M059J (cell line): Measurements from ENCODE around the gene OR7A10. TPM values are rescaled to one million over a fixed set of nuclear protein-coding genes. Genes with fewer than 3 reads are reported as not detected.

Experiments used
- DNase-seq: peaks from one replicate; pipeline ENCODE4 v3.0.0-alpha.2; 2012; ENCODE audit warnings: low read depth
- total RNA-seq: library from RNA; depleted of rRNA; stranded (reverse); fragments of >200 nt; shearing (Covaris generic); gene quantifications from 2 replicates; pipeline ENCODE4 v1.2.3, GENCODE V29; 2014; rRNA removed

Gene OR7A10
- not detected in 2 replicates for total RNA-seq

DNA sequence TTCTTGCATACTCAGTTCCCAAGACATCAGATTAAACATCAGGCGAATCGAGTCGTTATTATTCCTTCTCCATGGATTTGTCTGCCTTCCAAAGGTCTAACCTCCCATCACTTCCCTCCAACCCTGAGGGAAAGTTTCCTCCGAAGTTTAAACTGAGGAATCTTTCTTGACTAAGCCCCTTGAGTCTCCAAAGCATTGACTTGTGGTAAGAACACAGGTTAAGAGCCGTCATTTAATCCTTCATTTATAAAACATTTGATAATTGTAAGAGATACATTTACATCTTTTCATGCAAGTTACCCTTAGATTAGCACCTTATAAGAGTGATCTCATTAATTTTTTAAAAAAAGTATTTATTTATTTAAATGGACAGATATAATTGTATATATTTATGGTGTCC, at the start of gene OR7A10:
OR7A10 (minus strand) TSS at position 101 of the 400 bp plus-strand sequence. CDS start 7,045 bp downstream, outside the sequence.
- no peak for DNase-seq

- DNase-seq: no peak
These were observed 42.1 kb upstream of the OR7A10 start for GRCh38 chr19:14890643-14891379.

DNA sequence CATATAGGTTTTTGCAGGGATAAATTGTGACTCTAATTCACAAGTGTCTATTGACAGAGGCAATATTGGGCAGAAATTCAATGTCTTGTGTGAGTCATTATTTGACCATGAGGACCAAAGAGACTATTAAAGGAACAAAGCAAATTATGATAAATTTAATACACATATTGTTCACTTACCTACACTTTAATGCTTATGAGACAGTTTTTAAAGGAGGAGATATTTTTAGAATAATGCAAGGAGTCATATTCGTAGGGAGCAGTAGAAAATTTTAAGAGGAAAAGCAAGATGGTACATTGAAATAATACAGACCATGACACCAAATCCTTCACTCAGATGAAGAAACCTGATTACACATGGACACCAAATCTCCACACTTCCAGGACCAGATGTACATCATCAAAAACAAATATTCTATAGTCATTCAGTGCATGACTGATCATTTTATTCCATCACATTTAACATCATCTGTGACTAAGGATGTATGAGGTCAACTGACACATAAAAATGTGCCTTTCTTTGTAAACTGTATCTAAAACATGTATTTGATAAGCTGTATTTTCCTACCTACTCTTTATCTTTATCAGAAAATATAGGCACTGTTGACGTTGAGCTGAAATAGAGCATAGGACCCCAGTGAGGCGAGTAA, 41.4 kb upstream of the OR7A10 start:
- no peak for DNase-seq

- DNase-seq: no peak
These were observed 37.3 kb upstream of the OR7A10 start, which contains the start of gene OR7A17 for GRCh38 chr19:14886032-14886431. Gene OR7A17 (minus strand): TSS chr19:14886132. CDS start chr19:14881355, 4,777 bp downstream.

DNA sequence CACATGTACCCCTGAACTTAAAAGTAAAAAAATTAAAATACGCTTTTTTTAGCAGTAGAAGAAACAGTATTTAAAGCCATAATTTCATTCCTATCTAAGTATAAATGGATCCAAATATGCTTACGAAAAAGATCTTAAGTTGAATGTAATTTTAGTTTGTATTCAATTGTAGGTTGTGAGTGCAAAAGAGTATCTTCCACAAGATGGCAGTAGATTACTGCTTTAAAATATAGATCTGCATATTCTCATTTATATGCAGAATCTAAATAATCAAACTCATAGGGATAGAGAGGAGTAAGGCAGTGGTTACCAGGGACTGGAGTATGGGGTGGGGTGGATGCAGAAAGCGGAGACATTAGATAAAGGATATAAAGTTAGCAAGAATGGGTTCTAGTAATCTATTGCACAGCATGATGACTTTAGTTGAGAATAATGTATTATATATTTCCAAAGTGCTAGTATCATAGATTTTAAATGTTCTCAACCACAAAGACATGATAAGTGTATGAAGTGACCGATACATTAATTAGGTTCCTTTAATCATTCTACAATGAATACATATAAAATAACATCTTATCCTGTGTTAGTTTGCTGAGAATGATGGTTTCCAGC, 23.0 kb upstream of the OR7A10 start:
- DNase-seq: peak; percentile 16

- no peak for DNase-seq
These were observed 19.8 kb upstream of the OR7A10 start for GRCh38 chr19:14868497-14868896.

- no peak for DNase-seq
These were observed 5.1 kb downstream of the OR7A10 start for GRCh38 chr19:14843578-14843977.

- DNase-seq: no peak
These were observed 5.6 kb downstream of the OR7A10 start for GRCh38 chr19:14843169-14843568.

DNA sequence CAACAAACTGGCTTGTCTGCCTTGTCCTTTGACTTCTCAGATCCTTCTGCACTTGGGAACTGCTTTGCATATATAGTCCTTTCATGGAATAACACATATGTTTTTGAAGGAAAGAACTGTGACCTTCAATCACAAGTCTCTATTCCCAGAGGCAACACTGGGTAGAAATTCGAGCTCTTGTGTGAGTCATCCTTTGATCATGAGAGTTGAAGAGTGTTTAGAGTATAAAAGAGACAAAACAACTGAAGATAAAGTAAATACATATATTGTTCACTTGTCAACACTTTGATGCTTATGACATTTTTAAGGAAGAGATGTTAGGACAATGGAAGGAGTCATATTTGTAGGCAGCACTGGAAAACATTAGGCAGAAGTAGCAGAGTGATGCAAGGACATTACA, 8.5 kb downstream of the OR7A10 start:
- no peak for DNase-seq

DNA sequence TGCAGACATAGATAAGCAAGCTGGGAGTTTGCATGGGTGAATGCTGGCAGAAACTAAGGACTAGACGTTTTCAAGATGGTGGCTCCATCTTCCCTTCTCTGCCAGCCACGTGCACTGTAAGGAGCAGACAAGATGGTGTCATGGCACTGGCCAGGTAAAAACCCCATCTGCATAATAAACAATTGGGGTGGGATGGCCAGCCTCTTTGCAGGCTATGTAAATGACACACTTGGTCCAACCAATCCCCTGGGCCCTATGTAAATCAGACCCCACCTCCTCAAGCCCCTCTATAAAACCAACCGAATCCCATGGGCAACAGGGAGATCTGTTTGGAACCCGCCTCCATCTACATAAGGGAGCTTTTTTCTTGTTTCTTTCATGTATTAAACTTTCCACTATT, 11.3 kb downstream of the OR7A10 start:
- DNase-seq: no peak

DNA sequence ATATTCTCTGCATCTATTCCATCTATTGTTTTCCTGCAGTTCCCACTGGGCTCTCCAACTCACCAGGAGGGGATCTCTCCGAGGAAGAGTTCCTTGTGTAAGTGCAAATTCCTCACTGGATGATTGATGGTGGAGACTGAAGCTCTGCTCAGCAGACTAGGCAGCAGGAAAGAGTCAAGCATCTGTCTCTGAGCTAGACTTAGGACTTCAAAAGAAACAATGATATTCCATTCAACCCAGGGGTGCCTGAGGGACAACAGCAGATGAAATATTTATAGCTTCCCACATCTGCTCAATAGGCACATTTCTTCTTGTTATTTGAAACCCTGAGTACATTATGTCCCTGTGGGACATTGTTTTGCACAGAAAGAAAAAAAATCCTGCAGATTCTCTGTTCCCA, 13.7 kb downstream of the OR7A10 start, which contains the start of the genes OR7A5 and OR7C1:
OR7A5 (minus strand) TSS at position 175 of the 400 bp plus-strand sequence. CDS start 6,944 bp downstream, outside the sequence.
OR7C1 (minus strand) TSS at position 175 of the 400 bp plus-strand sequence. CDS start 35,049 bp downstream, outside the sequence.
- DNase-seq: no peak

DNA sequence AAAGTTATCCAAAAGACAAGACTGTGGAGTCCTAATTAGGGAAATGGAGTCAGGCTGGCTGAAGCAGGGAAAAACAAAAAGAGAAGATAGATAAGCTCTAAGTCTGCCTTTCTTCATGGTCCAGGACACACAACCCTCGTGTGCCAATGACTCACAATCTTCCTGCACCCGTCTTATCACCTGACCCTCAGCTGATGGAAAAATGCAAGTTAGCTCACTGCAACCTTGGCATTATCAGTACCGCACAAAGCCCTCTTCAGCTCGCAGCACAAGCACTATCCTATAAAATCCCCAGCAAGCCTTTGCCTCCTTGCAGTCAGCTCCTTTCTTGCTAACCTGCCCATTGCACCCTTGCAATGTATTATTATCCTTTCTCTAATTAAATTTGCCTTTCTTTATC, 18.0 kb downstream of the OR7A10 start:
- DNase-seq: no peak

DNA sequence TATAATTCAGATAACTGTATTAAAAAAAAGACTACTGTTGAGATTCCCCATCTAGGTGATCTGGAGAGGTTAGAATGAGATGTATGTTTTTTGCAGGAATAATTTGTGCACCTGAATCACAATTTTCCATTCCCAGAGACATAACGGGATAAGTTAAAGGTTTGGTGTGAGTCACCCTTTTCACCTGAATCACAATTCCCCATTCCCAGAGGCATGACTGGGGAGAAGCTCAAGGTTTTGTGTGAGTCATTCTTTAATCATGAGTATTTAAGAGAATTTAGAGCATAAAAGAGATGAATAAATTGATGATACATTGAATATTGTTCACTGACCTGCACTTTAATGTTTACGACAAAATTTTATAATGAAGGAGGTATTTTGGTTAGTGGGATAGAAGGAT, 22.7 kb downstream of the OR7A10 start:
- DNase-seq: peak; percentile 30

DNA sequence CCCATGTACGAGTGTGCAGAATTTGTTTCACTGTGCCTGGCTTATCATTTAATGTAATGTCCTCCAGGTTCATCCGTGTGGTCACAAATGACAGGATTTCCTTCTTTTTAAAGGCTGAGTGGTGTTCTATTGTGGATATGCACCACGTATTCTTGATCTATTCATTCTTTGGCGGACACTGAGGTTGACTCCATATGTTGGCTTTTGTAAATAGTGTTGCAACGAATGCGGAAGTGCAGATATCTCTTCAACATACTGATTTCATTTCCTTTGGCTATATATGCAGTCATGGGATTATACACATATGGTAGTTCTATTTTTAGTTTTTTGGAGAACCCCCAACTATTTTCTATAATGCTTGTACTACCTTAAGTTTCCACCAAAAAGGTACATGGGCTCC, 26.8 kb downstream of the OR7A10 start:
- DNase-seq: no peak

GRCh38 chr19:14818588-14818987, 30.1 kb downstream of the OR7A10 start:
- no peak for DNase-seq

DNA sequence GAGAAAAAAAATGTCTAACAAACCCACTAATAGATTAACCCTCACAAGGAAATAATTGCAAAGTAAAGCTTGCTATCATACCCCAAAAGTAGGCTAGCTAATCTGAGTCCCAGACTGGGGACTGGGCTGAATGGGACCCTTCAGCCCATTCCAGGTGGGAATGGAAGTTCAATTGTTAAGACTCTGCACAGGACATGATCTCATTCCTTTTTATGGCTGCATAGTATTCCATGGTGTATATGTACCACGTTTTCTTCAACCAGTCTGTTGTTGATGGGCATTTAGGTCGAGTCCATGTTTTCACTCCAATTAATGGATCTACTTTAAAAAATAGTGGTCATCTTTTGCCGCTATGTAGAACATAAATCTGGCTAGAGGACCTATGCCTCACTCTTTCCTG, 31.7 kb downstream of the OR7A10 start:
- no peak for DNase-seq

- DNase-seq: no peak
These were observed 33.6 kb downstream of the OR7A10 start for GRCh38 chr19:14814982-14815652.

DNA sequence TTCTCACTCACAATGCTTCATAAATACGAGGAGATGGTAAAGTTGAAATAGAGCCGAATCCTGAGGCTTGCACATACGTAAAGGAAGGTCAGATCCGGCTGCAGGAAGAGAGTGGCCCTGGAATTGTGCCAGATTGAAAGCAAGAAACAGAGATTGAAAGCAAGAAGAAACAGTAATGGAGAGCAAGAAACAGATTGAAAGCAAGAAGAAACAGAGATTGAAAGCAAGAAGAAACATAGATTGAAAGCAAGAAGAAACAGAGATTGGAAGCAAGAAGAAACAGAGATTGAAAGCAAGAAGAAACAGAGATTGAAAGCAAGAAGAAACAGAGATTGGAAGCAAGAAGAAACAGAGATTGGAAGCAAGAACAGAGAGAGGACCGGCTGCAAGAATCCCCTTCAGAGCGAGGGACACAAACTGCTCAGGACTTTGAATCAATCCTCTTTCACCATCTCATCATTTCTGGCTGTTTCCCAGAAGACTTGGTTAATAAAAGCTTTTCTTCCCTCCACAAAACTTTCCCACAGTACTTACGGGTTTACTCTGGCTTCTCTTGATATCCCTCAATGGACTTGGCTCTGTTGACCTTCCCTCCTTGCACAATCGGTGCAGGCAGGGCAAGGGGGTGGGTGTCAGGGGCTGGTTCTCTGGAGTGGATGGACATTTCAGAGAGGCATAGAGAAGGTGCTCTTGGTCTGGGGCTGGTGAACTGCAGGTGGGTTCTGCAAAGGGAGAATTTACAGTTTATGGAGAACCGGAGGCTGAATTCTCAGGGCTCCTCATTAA, 39.3 kb downstream of the OR7A10 start:
- DNase-seq: no peak

DNA sequence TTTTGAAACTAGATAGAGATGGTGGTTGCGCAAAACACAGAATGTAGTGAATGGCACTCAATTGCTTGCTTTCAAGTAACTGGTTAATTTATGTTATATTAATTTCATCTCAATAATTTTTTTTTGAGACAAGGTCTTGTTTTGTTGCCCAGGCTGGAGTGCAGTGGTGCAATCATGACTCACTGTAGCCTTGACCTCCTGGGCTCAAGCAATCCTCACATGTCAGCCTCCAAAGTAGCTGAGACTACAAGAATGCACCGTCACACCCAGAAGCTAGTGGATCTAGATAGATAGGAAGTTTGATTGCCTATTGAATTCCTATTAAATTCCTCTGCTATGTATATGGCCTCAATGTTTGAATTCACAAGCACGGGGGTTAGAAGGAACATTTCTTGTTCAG, 44.0 kb downstream of the OR7A10 start:
- no peak for DNase-seq

DNA sequence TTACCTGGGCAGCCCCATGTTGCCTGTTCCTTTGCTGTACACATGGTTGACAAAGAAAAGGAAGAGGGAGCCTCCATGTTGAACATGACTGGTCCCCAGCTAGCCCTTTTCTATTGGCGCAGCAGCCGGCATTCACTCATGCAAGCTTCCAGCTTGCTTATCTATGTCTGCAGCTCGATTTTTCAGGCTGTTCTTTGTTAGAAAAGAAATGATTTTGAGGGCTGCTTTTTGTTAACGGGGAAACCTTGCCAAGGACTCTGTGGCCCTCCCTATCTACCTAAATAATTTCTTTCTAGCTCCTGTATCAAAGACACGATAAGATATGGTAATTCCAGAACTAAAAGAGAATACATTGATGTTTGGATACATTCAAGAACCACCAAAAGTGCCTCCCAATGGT, 50.0 kb downstream of the OR7A10 start:
- DNase-seq: no peak

DNA sequence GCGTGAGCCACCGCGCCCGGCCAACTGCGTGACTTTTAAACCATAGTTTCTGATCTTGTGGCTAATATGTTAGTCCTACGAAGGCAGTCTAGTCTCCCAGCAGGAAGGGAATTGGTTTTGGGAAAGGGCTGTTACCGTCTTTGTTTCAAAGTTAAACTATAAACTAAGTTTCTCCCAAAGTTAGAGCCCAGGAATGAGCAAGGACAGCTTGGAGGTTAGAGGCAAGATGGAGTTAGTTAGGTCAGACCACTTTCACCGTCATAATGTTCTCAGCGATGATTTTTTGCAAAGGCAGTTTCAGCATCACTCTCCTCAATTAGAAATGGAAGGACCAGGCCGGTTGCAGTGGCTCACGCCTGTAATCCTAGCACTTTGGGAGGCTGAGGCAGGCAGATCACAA, 52.7 kb downstream of the OR7A10 start:
- no peak for DNase-seq
